EH (cell line): ENCODE results near the gene SAMD14.

Source experiments
- DNase-seq: peaks from one replicate; pipeline ENCODE4 v3.0.0-alpha.2; 2015; ENCODE audit warnings: low read depth

The SAMD14 gene

GRCh38 chr17:50133028-50133768 lies 3.2 kb upstream of the SAMD14 start:
- peak; percentile 86 for DNase-seq

- DNase-seq: no peak
Observed at GRCh38 chr17:50132104-50132794, 2.3 kb upstream of the SAMD14 start.

GRCh38 chr17:50130559-50131305 lies 772 bp upstream of the SAMD14 start:
- DNase-seq: no peak

GRCh38 chr17:50129353-50129727 lies 620 bp downstream of the SAMD14 start:
- DNase-seq: no peak

GRCh38 chr17:50128441-50129352 lies 1.3 kb downstream of the SAMD14 start:
- DNase-seq: peak; percentile 55

GRCh38 chr17:50127697-50128361 lies 2.1 kb downstream of the SAMD14 start:
- peak; percentile 65 for DNase-seq

GRCh38 chr17:50125420-50125997 lies 4.5 kb downstream of the SAMD14 start:
- DNase-seq: no peak

GRCh38 chr17:50123649-50124349 lies 6.2 kb downstream of the SAMD14 start:
- no peak for DNase-seq

GRCh38 chr17:50122945-50123344 lies 7.0 kb downstream of the SAMD14 start:
- DNase-seq: no peak

GRCh38 chr17:50120475-50121253 lies 9.3 kb downstream of the SAMD14 start:
- no peak for DNase-seq

GRCh38 chr17:50118828-50119218 lies 11.1 kb downstream of the SAMD14 start:
- no peak for DNase-seq

- DNase-seq: no peak
Observed at GRCh38 chr17:50118076-50118827, 11.7 kb downstream of the SAMD14 start.

- DNase-seq: no peak
Observed at GRCh38 chr17:50117202-50118051, 12.5 kb downstream of the SAMD14 start.

GRCh38 chr17:50115756-50116155 lies 14.2 kb downstream of the SAMD14 start:
- no peak for DNase-seq

GRCh38 chr17:50114849-50115357 lies 15.1 kb downstream of the SAMD14 start:
- peak; percentile 70 for DNase-seq

- no peak for DNase-seq
Observed at GRCh38 chr17:50114401-50114800, 15.6 kb downstream of the SAMD14 start.

- no peak for DNase-seq
Observed at GRCh38 chr17:50113624-50114320, 16.2 kb downstream of the SAMD14 start.
